H1 (cell line): Measurements from ENCODE around the gene PEX19. TPM values are rescaled to one million over a fixed set of nuclear protein-coding genes. Genes with fewer than 3 reads are reported as not detected.
A peak's percentile ranks its signal among the peaks of the same experiment; 100 is the strongest.

Experiments used
- CTCF ChIA-PET: fragments of 300-600 bp; sonication (Branson Sonifier 250); formaldehyde crosslinking; loops from one replicate; lab custom pipeline; 2021; ENCODE audit not compliant: partially characterized antibody; lab: Charles Lee
- POLR2A ChIA-PET: fragments of 300-600 bp; sonication (Branson Sonifier 250); formaldehyde crosslinking; loops from one replicate; lab custom pipeline; 2021; ENCODE audit warnings: inconsistent platforms; ENCODE audit not compliant: partially characterized antibody; lab: Charles Lee
- DNase-seq, 2 experiments: peaks; one replicate each; pipeline versions ENCODE4 v3.0.0 to v3.0.0-alpha.2; 2010 to 2022; ENCODE audit warnings: low spot score in 2 of 2, low read depth in 1 of 2, mixed read lengths in 1 of 2
- FAIRE-seq: peaks from 2 replicates; lab custom pipeline; 2011; peaks lifted over from hg19 to GRCh38; lab: Jason Lieb, UNC
- H2AFZ ChIP-seq: 2 replicates; pipeline ENCODE4 v1.8.1; 2012; ENCODE audit warnings: low read length, inconsistent platforms
- H2AK5ac ChIP-seq: 2 replicates; pipeline ENCODE4 v1.6.1; 2013; ENCODE audit warnings: low read depth, low read length
- H2BK120ac ChIP-seq: replicated peaks from 2 replicates; pipeline ENCODE3; 2013; ENCODE audit warnings: low read depth, low read length, inconsistent platforms
- H2BK12ac ChIP-seq: 2 replicates; pipeline ENCODE4 v1.6.1; 2013; ENCODE audit warnings: low read depth, low read length
- H2BK15ac ChIP-seq: 2 replicates; pipeline ENCODE4 v1.6.1; 2013; ENCODE audit warnings: low read length
- H2BK20ac ChIP-seq: 2 replicates; pipeline ENCODE4 v1.6.1; 2013; ENCODE audit warnings: low read length
- H2BK5ac ChIP-seq: 2 replicates; pipeline ENCODE4 v1.6.1; 2013; ENCODE audit warnings: low read depth, low read length
- H3K14ac ChIP-seq: 2 replicates; pipeline ENCODE4 v1.6.1; 2013; ENCODE audit warnings: inconsistent platforms; ENCODE audit not compliant: insufficient read length
- H3K18ac ChIP-seq: 2 replicates; pipeline ENCODE4 v1.6.1; 2013; ENCODE audit warnings: low read length; ENCODE audit errors: extremely low read depth
- H3K23ac ChIP-seq: 2 replicates; pipeline ENCODE4 v1.6.1; 2013; ENCODE audit warnings: inconsistent platforms; ENCODE audit not compliant: insufficient read length
- H3K23me2 ChIP-seq: 2 replicates; pipeline ENCODE4 v1.6.1; 2013; ENCODE audit warnings: low read depth, low read length
- H3K27ac ChIP-seq: 2 replicates; pipeline ENCODE4 v1.6.1; 2011; ENCODE audit warnings: low read depth, low read length, inconsistent platforms
- H3K27me3 ChIP-seq, 4 experiments: replicated peaks in 1 of 4; 1 replicate in 1 of 4; 2 replicates in 3 of 4; pipeline versions ENCODE4 v1.6.1 to v1.8.1; 2011 to 2013; ENCODE audit warnings: low read length in 3 of 4, mild to moderate bottlenecking in 3 of 4, inconsistent platforms in 2 of 4, mixed read lengths in 2 of 4, moderate library complexity in 1 of 4; ENCODE audit not compliant: control insufficient read depth in 3 of 4, insufficient read depth in 3 of 4; ENCODE audit errors: extremely low read depth in 1 of 4
- H3K36me3 ChIP-seq, 4 experiments: 2 replicates each; pipeline versions ENCODE4 v1.6.1 to v1.8.1; 2011 to 2013; ENCODE audit warnings: mild to moderate bottlenecking in 4 of 4, low read length in 3 of 4, moderate library complexity in 2 of 4, control low read depth in 1 of 4, inconsistent platforms in 1 of 4; ENCODE audit not compliant: insufficient read depth in 4 of 4, control insufficient read depth in 2 of 4
- H3K4ac ChIP-seq: replicated peaks from 2 replicates; pipeline ENCODE3; 2013; ENCODE audit warnings: low read length, low read depth, mixed read lengths, inconsistent platforms; ENCODE audit not compliant: insufficient read length
- H3K4me1 ChIP-seq, 4 experiments: replicated peaks in 1 of 4; 1 replicate in 1 of 4; 2 replicates in 3 of 4; pipeline versions ENCODE4 v1.6.1 to v1.8.1; 2011 to 2013; ENCODE audit warnings: low read length in 3 of 4, inconsistent platforms in 2 of 4, mixed read lengths in 1 of 4; ENCODE audit not compliant: insufficient read depth in 4 of 4, control insufficient read depth in 3 of 4
- H3K4me2 ChIP-seq, 2 experiments: 2 replicates each; pipeline versions ENCODE4 v1.6.1 to v1.8.1; 2011 to 2013; ENCODE audit warnings: low read depth in 2 of 2, low read length in 2 of 2, control low read depth in 1 of 2, inconsistent platforms in 1 of 2, mild to moderate bottlenecking in 1 of 2; ENCODE audit not compliant: insufficient read depth in 1 of 2
- H3K4me3 ChIP-seq, 4 experiments: fragments of 200-600, 300-600 bp in 1 of 4; sonication (generic), shearing (Covaris generic), sonication (Bioruptor Twin) in 1 of 4; 2 replicates each; pipeline versions ENCODE4 v1.5.1 to v1.8.1; 2011 to 2016; ENCODE audit warnings: low read length in 4 of 4, low read depth in 3 of 4, control low read depth in 2 of 4, inconsistent platforms in 2 of 4, mild to moderate bottlenecking in 2 of 4, mixed read lengths in 1 of 4, moderate library complexity in 1 of 4; ENCODE audit not compliant: insufficient read depth in 2 of 4; ENCODE audit errors: extremely low read depth in 1 of 4
- H3K56ac ChIP-seq: replicated peaks from 2 replicates; pipeline ENCODE3; 2013; ENCODE audit warnings: low read depth, mild to moderate bottlenecking, mixed read lengths, low read length, inconsistent platforms; ENCODE audit not compliant: insufficient read length
- H3K79me1 ChIP-seq: 2 replicates; pipeline ENCODE4 v1.6.1; 2013; ENCODE audit warnings: low read depth, low read length, control low read depth
- H3K79me2 ChIP-seq, 2 experiments: 2 replicates each; pipeline versions ENCODE4 v1.6.1 to v1.8.1; 2012 to 2013; ENCODE audit warnings: low read length in 2 of 2, mild to moderate bottlenecking in 2 of 2, inconsistent platforms in 1 of 2; ENCODE audit not compliant: insufficient read depth in 2 of 2, control insufficient read depth in 1 of 2
- H3K9ac ChIP-seq, 4 experiments: replicated peaks in 1 of 4; 1 replicate in 1 of 4; 2 replicates in 3 of 4; pipeline versions ENCODE4 v1.6.1 to v1.8.1; 2011 to 2013; ENCODE audit warnings: low read depth in 3 of 4, low read length in 3 of 4, control low read depth in 2 of 4, mild to moderate bottlenecking in 2 of 4, moderate library complexity in 2 of 4, inconsistent platforms in 1 of 4; ENCODE audit errors: extremely low read depth in 1 of 4
- H3K9me3 ChIP-seq, 2 experiments: 2 replicates each; pipeline versions ENCODE4 v1.6.1 to v1.8.1; 2012 to 2013; ENCODE audit warnings: mild to moderate bottlenecking in 2 of 2, moderate library complexity in 2 of 2, control low read depth in 1 of 2, inconsistent platforms in 1 of 2, low read depth in 1 of 2, low read length in 1 of 2, mixed read lengths in 1 of 2; ENCODE audit not compliant: insufficient read depth in 2 of 2
- H4K20me1 ChIP-seq, 2 experiments: replicated peaks in 1 of 2; 2 replicates each; pipeline versions ENCODE3 to v1.8.1; 2011 to 2013; ENCODE audit warnings: inconsistent platforms in 2 of 2, low read length in 2 of 2, mild to moderate bottlenecking in 1 of 2; ENCODE audit not compliant: insufficient read depth in 2 of 2, control insufficient read depth in 1 of 2
- H4K5ac ChIP-seq: 2 replicates; pipeline ENCODE4 v1.6.1; 2013; ENCODE audit warnings: low read length, low read depth, mixed read lengths, inconsistent platforms; ENCODE audit not compliant: insufficient read length
- H4K8ac ChIP-seq: 2 replicates; pipeline ENCODE4 v1.8.0; 2013; ENCODE audit warnings: mild to moderate bottlenecking, moderate library complexity, low read length, inconsistent platforms; ENCODE audit not compliant: insufficient read depth; ENCODE audit errors: extremely low read depth
- H4K91ac ChIP-seq: replicated peaks from 2 replicates; pipeline ENCODE3; 2013; ENCODE audit warnings: low read length, mixed read lengths, inconsistent platforms; ENCODE audit not compliant: insufficient read length
- WGBS, 2 experiments: shearing (Covaris generic) in 1 of 2; methylation state at CpG; one replicate each; pipeline versions ENCODE4 v1.1.6 to v1.1.7; 2013 to 2015; ENCODE audit warnings: low lambda C conversion rate in 2 of 2, mixed read lengths in 2 of 2, inconsistent platforms in 1 of 2, low coverage in 1 of 2, missing lambda C conversion rate in 1 of 2; ENCODE audit not compliant: insufficient replicate concordance in 2 of 2, insufficient coverage in 1 of 2, insufficient read length in 1 of 2; ENCODE audit errors: extremely low coverage in 1 of 2, missing lambda C conversion rate in 1 of 2; 5-methylcytosine and 5-hydroxymethylcytosine counted together
- polyA plus RNA-seq, 7 experiments: library from polyadenylated mRNA; depleted of rRNA in 3 of 7; stranded (reverse) in 5 of 7; unstranded in 2 of 7; fragments of >200 nt in 5 of 7; fragments of 200-250 nt in 2 of 7; gene quantifications; 1 replicate in 5 of 7; 2 replicates in 1 of 7; 4 replicates in 1 of 7; pipeline versions ENCODE4 v1.2.1 to v1.2.3, GENCODE V29; 2011 to 2013; ENCODE audit warnings: missing spikeins in 2 of 7, mixed read lengths in 2 of 7
- total RNA-seq: library from RNA; stranded (reverse); fragmentation: NEBNext Ultra II Directional; extraction: Animal tissue kit (Norgen Biotek cat#: 25700); gene quantifications from 2 replicates; pipeline ENCODE4 v1.2.1, GENCODE V29; 2021

PEX19 gene
- total and polyA plus RNA-seq, 2 of the 8 experiments (the other 6 are each of a cell fraction or from before 2014, with no cell fraction given) = 50.4 to 80.2 TPM

GRCh38 chr1:160258177-160258798 is 26.6 kb downstream of the PEX19 start:
- peaks cover 5 to 76% of the 10 kb centered on the region in 2 experiments; a peak in 3 of 4 replicates for H3K79me2 ChIP-seq
- H3K14ac ChIP-seq = no peak overlapping the region
- DNase-seq (no peak), FAIRE-seq (no peak)
- no peaks in the 10 kb centered on the region for H3K9me3 ChIP-seq
- H3K4me2 ChIP-seq = peak overlapping the region in 1 of 2 experiments; percentile 49; a peak in 1 of 4 replicates
- H3K56ac ChIP-seq = no peak overlapping the region
- no peaks in the 10 kb centered on the region for H3K27me3 ChIP-seq
- no peaks in the 10 kb centered on the region for H4K20me1 ChIP-seq
- H2BK20ac ChIP-seq = no peak overlapping the region
- 0 out of 2 replicates have a peak, but pooled peaks cover 2% of the 10 kb centered on the region for H3K23me2 ChIP-seq
- no peak overlapping the region for H2BK120ac ChIP-seq
- no peak overlapping the region for H4K5ac ChIP-seq
- no peaks in the 10 kb centered on the region; the same call in 1 of the 2 replicates for H3K79me1 ChIP-seq
- no peak overlapping the region for H3K9ac ChIP-seq
- CTCF ChIA-PET = interaction anchor here (0.8 to 2.7 kb wide), 7 partner anchors 10 to 173 kb away, joined by 3 to 11 read pairs (median 4); partner anchors contain the start of gene PEX19
- H3K4me3 ChIP-seq = no peak overlapping the region
- no peak overlapping the region for H3K27ac ChIP-seq
- WGBS, 2 experiments = 91% methylated on average over 7 of the region's 7 CpGs; no CpG with 5 or more reads in 1 of the 2 experiments
- no peak overlapping the region for H2BK12ac ChIP-seq
- H2AK5ac ChIP-seq = no peak overlapping the region
- H2AFZ ChIP-seq = no peak overlapping the region
- H2BK5ac ChIP-seq = no peak overlapping the region
- no peak overlapping the region for H3K23ac ChIP-seq
- H4K91ac ChIP-seq = no peak overlapping the region
- POLR2A ChIA-PET = interaction anchor here (1.2 to 1.7 kb wide), 3 partner anchors 13 to 89 kb away, joined by 5 to 8 read pairs (median 5); no protein-coding TSS in a partner anchor
- no peak overlapping the region for H4K8ac ChIP-seq
- H2BK15ac ChIP-seq = no peak overlapping the region
- peaks cover 0 to 4% (median 0%) of the 10 kb centered on the region in 4 experiments; a peak in 2 of 8 replicates for H3K36me3 ChIP-seq
- H3K18ac ChIP-seq = no peak overlapping the region
- peaks cover 2 to 13% (median 5%) of the 10 kb centered on the region in 4 experiments; a peak in 6 of 7 replicates for H3K4me1 ChIP-seq
- no peak overlapping the region for H3K4ac ChIP-seq
